HepG2 (cell line): ENCODE measurements around the gene COA1. TPM values are rescaled to one million over a fixed set of nuclear protein-coding genes. Genes with fewer than 3 reads are reported as not detected.

Source experiments
- DBP ChIP-seq: sonication (generic); formaldehyde crosslinking; IDR thresholded peaks from 2 replicates; pipeline ENCODE4 v1.4.0; 2020; ENCODE audit warnings: missing genetic modification reagents; ENCODE audit errors: not compliant biosample characterization
- LCORL ChIP-seq, 2 experiments: fragments of 450-650 bp in 1 of 2; sonication (generic) in 1 of 2; formaldehyde crosslinking in 1 of 2; IDR thresholded peaks; 2 replicates each; pipeline versions ENCODE4 v1.5.0 to v1.6.1; 2017 to 2020; ENCODE audit warnings: antibody characterized with exemption in 1 of 2, missing genetic modification reagents in 1 of 2
- NONO ChIP-seq, 2 experiments: fragments of 450-650 bp in 1 of 2; sonication (generic) in 1 of 2; formaldehyde crosslinking in 1 of 2; IDR thresholded peaks in 1 of 2; conservative IDR thresholded peaks in 1 of 2; 2 replicates each; pipeline versions ENCODE4 v1.6.1 to v1.8.0; 2017 to 2022; ENCODE audit warnings: mild to moderate bottlenecking in 1 of 2, missing genetic modification reagents in 1 of 2, moderate library complexity in 1 of 2
- RBAK ChIP-seq: sonication (generic); formaldehyde crosslinking; IDR thresholded peaks from 2 replicates; pipeline ENCODE4 v1.5.1; 2020; ENCODE audit warnings: mild to moderate bottlenecking, missing genetic modification reagents
- RCOR2 ChIP-seq: IDR thresholded peaks from 2 replicates; pipeline ENCODE4 v1.6.1; 2016; ENCODE audit warnings: missing biosample characterization, missing genetic modification reagents
- SYNCRIP ChIP-seq: fragments of 200-400 bp; formaldehyde crosslinking; IDR thresholded peaks from 2 replicates; pipeline ENCODE4 v1.6.1; 2018; ENCODE audit warnings: mild to moderate bottlenecking, low read depth, low read length; ENCODE audit not compliant: insufficient read depth
- THAP8 ChIP-seq: sonication (generic); formaldehyde crosslinking; IDR thresholded peaks from 2 replicates; pipeline ENCODE4 v1.5.1; 2020; ENCODE audit warnings: missing genetic modification reagents, mild to moderate bottlenecking, borderline replicate concordance
- TRIM24 ChIP-seq: sonication (generic); formaldehyde crosslinking; IDR thresholded peaks from 2 replicates; pipeline ENCODE4 v1.8.0; 2022; ENCODE audit warnings: mild to moderate bottlenecking, missing genetic modification reagents
- ZBTB49 ChIP-seq: sonication (generic); formaldehyde crosslinking; IDR thresholded peaks from 2 replicates; pipeline ENCODE4 v1.4.0; 2020; ENCODE audit warnings: missing genetic modification reagents, borderline replicate concordance
- ZNF224 ChIP-seq: sonication (generic); formaldehyde crosslinking; IDR thresholded peaks from 2 replicates; pipeline ENCODE4 v1.5.0; 2020; ENCODE audit warnings: mild to moderate bottlenecking, missing genetic modification reagents
- ZNF335 ChIP-seq: sonication (generic); formaldehyde crosslinking; IDR thresholded peaks from 2 replicates; pipeline ENCODE4 v1.4.0; 2020; ENCODE audit warnings: missing genetic modification reagents
- ZNF337 ChIP-seq: sonication (generic); formaldehyde crosslinking; IDR thresholded peaks from 2 replicates; pipeline ENCODE4 v1.5.1; 2020; ENCODE audit warnings: missing genetic modification reagents, low read depth, mild to moderate bottlenecking, borderline replicate concordance
- ZNF605 ChIP-seq: sonication (generic); formaldehyde crosslinking; IDR thresholded peaks from 2 replicates; pipeline ENCODE4 v1.8.0; 2022; ENCODE audit warnings: mild to moderate bottlenecking, missing genetic modification reagents
- polyA plus RNA-seq, 8 experiments: library from polyadenylated mRNA; depleted of rRNA in 3 of 8; stranded (reverse) in 7 of 8; unstranded in 1 of 8; fragments of >200 nt; fragmentation: Illumina TruSeq in 4 of 8; extraction: Trizol in 4 of 8; gene quantifications; 2 replicates each; pipeline versions ENCODE4 v1.2.1 to v1.2.3, GENCODE V29; 2011 to 2016; ENCODE audit warnings: low read depth in 4 of 8, missing spikeins in 1 of 8, mixed read lengths in 1 of 8; ENCODE audit not compliant: insufficient read depth in 1 of 8
- total RNA-seq, 5 experiments: library from RNA; depleted of rRNA; stranded (reverse); fragments of >200 nt; fragmentation: Illumina TruSeq; extraction: Trizol; gene quantifications; 2 replicates each; pipeline ENCODE4 v1.2.3, GENCODE V29; 2016; ENCODE audit warnings: low read depth in 1 of 5
- TF ChIP-seq, protein P1 (sequence below): sonication (generic); formaldehyde crosslinking; IDR thresholded peaks from 2 replicates; pipeline ENCODE4 v1.5.1; 2020; ENCODE audit warnings: mild to moderate bottlenecking, moderate library complexity, missing genetic modification reagents
- TF ChIP-seq, protein P2 (sequence below): IDR thresholded peaks from 2 replicates; pipeline ENCODE4 v1.6.1; 2016; ENCODE audit warnings: low read depth, control low read depth
- TF ChIP-seq, protein P3 (sequence below): sonication (generic); formaldehyde crosslinking; IDR thresholded peaks from 2 replicates; pipeline ENCODE4 v1.5.0; 2020; ENCODE audit warnings: mild to moderate bottlenecking, missing genetic modification reagents, moderate library complexity
- TF ChIP-seq, protein P4 (sequence below): sonication (generic); formaldehyde crosslinking; IDR thresholded peaks from 2 replicates; pipeline ENCODE4 v1.8.1; 2022; ENCODE audit warnings: mild to moderate bottlenecking, missing genetic modification reagents

COA1 gene
- total and polyA plus RNA-seq, 2 of the 13 experiments (the other 11 are each of a cell fraction or from before 2014, with no cell fraction given) = 33.2 to 65.7 TPM

DNA sequence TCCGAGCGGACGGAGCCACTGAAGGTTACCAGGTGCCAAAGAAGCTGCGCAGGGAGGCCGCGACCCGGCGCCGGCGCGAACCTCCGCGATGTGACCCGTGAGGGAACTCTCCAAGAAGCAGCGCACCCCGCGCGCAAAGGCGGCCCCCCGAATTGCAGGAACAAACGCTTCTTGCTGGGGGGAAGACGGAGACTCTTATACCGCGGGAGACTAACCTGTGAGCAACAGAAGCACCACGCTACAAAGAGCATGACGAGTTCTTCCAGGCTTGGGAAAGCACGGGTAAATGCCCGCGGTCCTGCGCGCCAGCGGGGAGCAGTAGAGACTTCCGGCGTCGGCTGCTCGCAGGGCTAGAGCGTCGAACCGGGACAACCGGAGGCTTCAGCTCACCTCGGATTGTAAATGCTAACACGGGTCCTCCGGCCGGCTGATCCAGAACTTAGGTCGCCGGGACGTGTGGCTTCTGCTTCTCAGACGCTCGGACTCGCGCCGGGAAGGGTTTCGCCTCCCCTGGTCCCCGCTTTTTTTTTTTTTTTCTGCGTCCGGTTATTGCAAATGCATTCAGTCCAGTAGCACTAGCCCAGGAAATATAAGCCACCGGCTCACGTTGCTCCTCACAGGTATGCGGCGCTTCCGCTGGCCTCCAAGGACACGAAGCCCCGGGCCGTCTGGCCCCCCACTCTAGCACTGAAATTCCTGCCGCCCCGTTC lies at the start of gene COA1 (continued):
- TF ChIP-seq, protein P1, sequence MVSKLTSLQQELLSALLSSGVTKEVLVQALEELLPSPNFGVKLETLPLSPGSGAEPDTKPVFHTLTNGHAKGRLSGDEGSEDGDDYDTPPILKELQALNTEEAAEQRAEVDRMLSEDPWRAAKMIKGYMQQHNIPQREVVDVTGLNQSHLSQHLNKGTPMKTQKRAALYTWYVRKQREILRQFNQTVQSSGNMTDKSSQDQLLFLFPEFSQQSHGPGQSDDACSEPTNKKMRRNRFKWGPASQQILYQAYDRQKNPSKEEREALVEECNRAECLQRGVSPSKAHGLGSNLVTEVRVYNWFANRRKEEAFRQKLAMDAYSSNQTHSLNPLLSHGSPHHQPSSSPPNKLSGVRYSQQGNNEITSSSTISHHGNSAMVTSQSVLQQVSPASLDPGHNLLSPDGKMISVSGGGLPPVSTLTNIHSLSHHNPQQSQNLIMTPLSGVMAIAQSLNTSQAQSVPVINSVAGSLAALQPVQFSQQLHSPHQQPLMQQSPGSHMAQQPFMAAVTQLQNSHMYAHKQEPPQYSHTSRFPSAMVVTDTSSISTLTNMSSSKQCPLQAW (CRISPR knock-in tag) = no peak; the same call in none of the 2 replicates
- TF ChIP-seq, protein P2, sequence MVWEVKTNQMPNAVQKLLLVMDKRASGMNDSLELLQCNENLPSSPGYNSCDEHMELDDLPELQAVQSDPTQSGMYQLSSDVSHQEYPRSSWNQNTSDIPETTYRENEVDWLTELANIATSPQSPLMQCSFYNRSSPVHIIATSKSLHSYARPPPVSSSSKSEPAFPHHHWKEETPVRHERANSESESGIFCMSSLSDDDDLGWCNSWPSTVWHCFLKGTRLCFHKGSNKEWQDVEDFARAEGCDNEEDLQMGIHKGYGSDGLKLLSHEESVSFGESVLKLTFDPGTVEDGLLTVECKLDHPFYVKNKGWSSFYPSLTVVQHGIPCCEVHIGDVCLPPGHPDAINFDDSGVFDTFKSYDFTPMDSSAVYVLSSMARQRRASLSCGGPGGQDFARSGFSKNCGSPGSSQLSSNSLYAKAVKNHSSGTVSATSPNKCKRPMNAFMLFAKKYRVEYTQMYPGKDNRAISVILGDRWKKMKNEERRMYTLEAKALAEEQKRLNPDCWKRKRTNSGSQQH (CRISPR knock-in tag) = peak; percentile 82; the same call in 1 of the 2 replicates
- TF ChIP-seq ZNF335 (CRISPR knock-in tag) = peak; percentile 62; the same call in 1 of the 2 replicates
- TF ChIP-seq, protein P3, sequence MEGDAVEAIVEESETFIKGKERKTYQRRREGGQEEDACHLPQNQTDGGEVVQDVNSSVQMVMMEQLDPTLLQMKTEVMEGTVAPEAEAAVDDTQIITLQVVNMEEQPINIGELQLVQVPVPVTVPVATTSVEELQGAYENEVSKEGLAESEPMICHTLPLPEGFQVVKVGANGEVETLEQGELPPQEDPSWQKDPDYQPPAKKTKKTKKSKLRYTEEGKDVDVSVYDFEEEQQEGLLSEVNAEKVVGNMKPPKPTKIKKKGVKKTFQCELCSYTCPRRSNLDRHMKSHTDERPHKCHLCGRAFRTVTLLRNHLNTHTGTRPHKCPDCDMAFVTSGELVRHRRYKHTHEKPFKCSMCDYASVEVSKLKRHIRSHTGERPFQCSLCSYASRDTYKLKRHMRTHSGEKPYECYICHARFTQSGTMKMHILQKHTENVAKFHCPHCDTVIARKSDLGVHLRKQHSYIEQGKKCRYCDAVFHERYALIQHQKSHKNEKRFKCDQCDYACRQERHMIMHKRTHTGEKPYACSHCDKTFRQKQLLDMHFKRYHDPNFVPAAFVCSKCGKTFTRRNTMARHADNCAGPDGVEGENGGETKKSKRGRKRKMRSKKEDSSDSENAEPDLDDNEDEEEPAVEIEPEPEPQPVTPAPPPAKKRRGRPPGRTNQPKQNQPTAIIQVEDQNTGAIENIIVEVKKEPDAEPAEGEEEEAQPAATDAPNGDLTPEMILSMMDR (CRISPR knock-in tag) = no peak
- TF ChIP-seq SYNCRIP = no peak
- TF ChIP-seq DBP = peak; percentile 68
- TF ChIP-seq NONO (IDR thresholded peaks at IDR 0.05) = no peak
- TF ChIP-seq NONO (CRISPR knock-in tag; conservative IDR thresholded peaks at IDR 0.05) = peak; percentile 69
- TF ChIP-seq ZBTB49 = no peak
- no peak for TF ChIP-seq ZNF337 (CRISPR knock-in tag)
- peak; percentile 89 for TF ChIP-seq ZNF224
- TF ChIP-seq ZNF605 (CRISPR knock-in tag) = peak; percentile 64; the same call in 1 of the 2 replicates
- TF ChIP-seq RCOR2 = no peak
- TF ChIP-seq RBAK (CRISPR knock-in tag) = no peak
- TF ChIP-seq, protein P4, sequence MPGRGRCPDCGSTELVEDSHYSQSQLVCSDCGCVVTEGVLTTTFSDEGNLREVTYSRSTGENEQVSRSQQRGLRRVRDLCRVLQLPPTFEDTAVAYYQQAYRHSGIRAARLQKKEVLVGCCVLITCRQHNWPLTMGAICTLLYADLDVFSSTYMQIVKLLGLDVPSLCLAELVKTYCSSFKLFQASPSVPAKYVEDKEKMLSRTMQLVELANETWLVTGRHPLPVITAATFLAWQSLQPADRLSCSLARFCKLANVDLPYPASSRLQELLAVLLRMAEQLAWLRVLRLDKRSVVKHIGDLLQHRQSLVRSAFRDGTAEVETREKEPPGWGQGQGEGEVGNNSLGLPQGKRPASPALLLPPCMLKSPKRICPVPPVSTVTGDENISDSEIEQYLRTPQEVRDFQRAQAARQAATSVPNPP (CRISPR knock-in tag) = peak; percentile 66; the same call in 1 of the 2 replicates
- no peak for TF ChIP-seq LCORL (IDR thresholded peaks at IDR 0.05)
- peak; percentile 68; the same call in 1 of the 2 replicates for TF ChIP-seq LCORL (CRISPR knock-in tag; IDR thresholded peaks at IDR 0.05)
- TF ChIP-seq TRIM24 (CRISPR knock-in tag) = no peak
- TF ChIP-seq THAP8 (CRISPR knock-in tag) = no peak
